HG03442 (cell line): Measurements from ENCODE around the gene ANO1.

Source experiments
- ATAC-seq: cut with Tn5 transposase; IDR thresholded peaks from one replicate; pipeline ENCODE4 v1.9.1; 2021; ENCODE audit warnings: mild to moderate bottlenecking, moderate library complexity; ENCODE audit not compliant: unreplicated experiment

ANO1 gene

DNA sequence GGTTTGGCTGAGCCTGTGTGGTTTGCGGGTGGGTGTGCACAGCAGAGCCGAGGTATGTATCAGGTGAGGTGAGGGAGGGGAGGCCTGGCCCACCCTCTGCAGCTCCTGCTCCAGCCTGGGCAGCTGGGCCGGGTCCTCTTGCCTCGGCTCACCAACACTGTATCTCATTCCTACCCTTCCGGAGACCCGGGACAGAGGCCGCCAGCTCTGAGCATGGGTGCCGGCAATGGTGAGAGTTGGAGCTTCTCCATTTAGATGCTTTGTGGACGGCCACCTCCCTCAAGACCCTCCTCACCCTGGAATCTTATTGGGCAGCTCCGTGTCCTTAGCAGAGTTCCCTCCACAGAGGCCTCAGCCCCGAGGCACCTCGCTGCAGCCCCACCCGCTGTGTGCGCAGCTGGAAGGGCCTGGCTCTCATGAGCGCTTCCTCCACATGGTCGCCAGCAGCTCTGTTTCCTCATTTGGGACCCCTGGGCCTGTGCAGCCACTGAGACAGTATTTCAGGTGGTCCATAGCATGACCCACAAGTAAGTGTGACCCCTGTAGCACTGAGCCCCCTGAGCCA is 55.7 kb downstream of the ANO1 start:
- no peak for ATAC-seq

DNA sequence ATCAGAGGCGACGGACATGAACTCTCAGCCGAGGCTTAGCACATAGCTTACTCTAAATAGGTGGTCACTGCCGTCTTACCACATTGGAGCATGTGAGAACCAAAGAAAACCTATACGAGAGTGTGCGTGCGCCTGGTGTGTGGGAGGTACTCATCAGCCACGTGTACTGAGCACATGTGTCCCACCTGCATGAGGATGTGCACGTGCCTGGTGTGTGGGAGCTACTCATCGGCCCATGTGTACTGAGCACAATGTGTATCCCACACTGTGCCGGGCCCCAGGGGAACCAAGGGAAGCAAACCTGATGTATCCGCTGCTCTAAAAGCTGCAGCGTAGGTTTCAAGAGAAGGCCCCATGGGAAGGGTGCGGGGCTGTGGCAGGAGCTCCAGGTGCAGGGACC is 56.4 kb downstream of the ANO1 start:
- ATAC-seq: no peak

DNA sequence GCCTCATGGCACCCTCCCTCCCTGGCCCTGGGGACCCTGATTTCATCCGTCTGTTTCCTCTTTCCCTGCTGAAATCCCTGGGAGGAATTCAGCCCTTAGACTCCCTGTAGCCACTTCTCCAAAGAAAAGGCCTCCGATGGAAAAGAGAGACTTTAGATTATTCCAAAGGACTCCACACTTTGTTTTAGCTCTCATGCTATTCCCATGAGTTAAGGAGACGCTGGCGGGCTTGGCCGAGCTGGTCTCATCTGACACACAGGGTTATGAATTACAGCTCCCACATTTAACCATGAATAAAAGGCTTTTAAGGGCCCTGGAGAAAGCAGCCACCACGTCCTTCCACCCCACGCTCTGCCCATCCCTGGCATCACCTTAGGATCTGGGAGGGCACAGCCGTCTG is 57.0 kb downstream of the ANO1 start:
- ATAC-seq: no peak

DNA sequence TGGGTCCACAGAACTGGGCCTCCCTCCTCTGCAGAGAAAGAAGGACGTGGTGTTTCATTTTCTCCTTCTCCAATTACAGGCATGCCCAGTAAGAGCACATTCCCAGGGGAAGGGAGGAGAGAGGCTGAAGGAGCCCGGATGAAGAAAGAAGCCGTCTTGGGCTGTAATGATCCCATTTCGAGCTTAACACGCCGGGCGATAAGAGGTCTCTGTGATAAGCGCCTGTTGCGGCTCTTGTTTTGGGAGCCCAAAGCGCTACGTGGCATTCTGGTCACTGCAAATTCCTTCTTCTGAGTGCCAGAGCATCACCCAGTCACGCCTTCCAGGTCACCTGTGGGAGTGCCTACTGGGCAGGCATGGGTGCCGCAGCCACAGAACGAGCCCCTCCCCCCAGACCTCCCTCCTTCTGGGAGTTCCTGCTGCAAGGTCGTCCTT is 57.5 kb downstream of the ANO1 start:
- ATAC-seq: no peak

DNA sequence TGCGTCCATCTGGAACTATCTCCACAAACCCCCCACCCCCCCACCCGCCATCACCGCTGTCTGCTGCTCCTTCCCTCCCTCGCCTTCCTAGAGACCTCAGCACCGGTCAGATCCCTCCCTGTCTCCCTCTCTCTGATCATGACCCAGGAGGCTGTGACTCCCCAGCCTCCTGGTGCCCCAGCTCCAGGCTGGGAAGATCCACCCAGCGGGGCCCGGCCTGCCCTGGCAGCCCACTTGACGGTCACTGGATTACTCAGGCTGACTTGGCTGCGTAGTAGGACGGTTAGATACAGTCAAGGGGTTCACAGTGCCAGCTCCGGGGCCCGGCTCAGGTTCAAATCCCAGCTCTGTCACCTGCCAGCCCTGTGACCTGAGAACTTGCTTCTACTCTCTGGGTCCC is 59.3 kb downstream of the ANO1 start:
- no peak for ATAC-seq

DNA sequence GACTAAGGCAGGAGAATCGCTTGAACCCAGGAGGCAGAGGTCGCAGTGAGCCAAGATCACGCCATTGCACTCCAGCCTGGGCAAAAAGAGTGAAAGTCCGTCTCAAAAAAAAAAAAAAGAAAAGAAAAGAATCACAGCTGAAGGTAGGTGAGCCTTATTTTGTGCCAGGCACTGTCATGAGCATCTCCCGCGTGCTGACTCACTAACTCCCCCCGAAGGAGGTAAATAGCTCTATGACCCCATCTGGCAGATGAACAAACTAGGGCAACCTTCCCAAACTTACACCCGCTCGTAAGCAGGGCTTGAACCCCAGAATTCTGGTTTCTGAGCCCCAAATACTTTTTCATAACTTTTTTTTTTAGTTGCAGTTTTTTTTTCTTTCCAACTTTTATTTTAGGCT is 60.3 kb downstream of the ANO1 start:
- no peak for ATAC-seq

DNA sequence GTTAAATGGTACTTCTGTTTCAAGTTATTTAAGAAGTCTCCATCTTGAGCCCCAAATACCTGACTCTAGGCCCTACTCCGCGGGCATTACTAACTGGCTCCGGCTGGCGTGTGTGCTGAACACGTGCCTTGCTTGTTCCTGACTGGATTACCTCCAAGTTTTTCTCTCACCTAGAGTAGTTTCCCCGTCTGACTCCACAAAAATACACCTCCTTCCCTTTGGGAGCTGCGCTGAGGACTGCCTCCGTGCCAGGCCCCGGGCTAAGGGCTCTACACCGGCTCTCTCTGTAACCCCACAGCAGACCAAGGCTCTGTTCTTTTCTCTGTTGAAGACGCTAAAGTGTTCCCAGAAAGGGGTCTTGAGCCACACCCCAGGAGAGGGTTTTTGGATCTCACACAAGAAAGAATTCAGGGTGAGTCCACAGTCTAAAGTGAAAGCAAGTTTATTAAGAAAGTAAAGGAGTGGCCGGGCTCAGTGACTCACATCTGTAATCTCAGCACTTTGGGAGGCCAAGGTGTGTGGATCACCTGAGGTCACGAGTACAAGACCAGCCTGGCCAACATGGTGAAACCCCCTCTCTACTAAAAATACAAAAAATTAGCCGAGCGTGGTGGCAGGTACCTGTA is 61.8 kb downstream of the ANO1 start:
- no peak for ATAC-seq

DNA sequence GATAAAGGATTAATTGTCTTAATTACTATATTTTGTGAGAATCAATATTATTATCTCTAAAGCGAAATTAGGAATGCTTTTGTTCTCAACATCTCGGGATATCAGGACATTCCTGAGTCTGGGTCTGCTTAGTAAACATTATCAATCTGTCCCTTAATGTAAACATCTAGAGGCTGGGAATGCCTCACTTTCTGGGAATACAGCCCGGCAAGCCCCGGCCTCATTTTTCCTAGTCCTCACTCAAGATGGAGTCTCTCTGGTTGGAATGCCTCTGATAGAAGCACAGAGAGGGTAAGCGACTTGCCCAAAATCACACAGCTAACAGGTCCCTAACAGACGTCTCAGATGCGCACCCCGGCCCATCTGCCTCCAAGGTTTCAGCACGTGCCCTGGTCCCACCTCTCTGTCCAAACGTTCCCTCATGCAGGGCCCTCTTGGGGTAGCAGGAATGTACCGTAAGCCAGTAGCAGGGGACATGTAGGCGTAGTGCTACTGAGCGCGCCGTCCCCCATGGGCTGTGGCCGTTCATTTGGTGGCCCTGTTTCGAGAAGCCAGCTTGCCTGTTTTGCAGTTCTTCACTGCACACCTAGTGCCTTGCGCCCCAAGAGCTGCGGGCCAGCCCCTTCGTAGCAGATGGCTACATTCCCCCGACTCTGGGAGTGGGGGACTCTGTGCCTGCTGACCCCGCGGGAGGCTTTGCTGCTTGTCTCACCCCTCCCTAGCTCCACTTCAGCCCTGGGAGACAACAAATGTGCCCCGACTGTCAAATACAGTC is 62.8 kb downstream of the ANO1 start:
- no peak for ATAC-seq

DNA sequence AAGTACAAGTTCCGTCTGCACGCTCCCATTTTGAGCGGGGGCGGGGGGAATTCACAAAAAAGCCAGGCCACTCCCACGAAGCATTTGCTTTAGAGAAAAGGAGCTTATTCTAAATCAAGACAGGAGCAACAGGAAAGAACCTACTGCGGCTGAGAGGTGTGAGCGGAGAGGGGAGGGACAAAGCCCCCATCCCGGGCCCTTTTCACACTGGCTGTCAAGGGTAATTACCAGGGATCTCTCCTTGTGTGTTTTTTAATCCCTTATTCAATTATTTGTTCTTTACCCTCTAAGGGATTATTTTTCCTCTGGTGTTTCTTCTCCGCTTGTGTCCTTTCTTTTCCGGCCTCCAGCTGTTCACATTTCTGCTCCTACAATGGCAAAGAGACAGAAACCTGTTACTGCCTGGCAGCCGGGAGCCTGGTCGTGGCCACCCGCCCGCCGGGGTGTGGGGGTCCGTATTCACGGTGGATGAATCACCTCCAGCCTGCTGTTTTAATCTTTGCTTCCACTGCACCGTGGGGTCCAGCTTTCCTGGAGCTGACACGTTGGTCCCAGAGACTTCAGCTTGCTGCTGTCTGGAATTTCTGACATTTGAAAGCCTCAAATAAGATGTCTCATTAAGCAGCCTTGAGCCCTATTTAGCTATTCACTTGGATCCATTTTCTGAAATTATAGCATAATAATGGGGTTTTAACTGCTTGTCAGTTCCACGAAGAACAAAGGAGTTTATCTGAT is 63.5 kb downstream of the ANO1 start:
- no peak for ATAC-seq

DNA sequence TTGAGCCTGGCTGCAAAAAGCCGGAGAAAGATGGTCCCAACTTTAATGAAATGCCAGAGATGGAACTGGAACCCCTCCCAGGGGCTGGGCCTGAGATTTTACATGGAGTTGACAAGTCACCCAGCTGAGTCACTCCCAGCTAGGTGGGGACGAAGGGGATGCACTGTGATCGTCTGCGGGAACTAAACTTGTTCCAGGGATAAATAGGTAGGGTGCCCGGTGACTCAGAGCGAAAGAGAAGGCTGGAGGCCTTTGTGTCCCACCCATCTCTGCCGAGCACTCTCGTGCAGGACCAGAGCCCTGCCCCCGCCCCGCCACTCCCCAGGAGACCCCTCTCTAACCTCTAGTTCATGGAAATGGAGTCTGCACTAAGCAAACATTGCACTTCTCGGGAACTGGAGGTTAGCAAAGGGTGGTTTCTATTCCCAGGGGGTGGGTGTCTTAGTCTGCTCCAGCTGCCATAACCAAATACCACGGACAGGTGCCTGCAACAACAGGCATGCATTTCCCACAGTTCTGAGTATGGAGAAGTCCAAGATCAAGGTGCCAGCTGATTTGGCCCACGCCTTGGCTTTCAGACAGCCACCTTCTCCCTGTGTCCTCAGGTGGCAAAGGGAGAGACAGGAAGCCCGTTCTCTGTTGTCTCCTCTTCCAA is 64.2 kb downstream of the ANO1 start:
- no peak for ATAC-seq

DNA sequence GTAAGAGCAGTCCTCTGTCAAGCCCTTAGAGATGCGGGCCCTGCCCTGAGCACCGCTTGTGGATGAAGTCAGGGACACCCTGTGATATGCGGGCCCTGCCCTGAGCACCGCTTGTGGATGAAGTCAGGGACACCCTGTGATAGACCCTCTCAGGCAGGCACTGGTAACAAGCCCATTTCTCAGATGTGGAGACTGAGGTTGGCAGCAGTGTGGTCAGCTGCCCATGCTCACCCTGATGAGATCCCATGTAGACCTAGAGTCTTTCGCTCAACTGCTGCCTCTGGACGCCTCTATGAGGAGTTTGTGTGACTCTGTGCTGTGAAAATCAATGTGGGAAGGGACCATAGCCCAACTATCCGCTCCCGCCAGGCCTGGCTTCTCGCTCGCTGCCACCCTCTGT is 66.1 kb downstream of the ANO1 start:
- no peak for ATAC-seq

DNA sequence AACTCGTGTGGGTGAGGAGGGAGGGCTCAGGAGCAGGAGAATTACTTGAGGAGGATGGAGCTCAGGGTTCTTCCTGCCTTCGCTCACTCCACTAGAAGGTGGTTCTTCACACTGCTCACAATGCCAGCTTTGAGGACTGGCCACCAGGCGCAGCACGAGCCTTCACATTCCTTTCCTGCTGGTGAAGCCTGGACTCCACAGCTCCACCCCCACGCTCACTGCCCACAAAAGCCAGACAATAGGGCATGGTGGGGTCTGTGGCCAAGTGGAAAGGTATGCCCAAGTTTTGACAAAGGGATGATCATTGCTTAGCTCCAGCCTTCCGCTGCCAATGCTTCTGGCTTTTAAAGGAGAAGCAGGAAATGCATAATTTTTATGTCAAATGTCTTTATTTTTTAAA is 67.0 kb downstream of the ANO1 start:
- no peak for ATAC-seq

DNA sequence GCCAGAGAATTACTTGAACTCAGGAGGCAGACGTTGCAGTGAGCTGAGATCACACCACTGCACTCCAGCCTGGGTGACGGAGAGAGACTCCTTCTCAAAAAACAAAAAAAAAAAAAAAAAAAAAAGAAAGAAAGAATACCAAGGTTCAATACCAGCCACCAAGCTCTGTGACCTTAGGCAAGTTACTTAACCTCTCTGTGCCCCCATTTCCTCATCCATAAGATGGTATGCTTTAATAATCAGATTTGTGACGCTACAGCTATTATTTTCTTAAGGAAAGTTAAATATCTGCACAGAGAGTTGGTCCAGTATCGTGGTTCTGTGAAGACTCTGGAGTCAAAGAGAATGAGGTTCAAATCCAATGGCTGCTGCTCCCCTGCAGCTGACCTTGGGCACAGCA is 67.7 kb downstream of the ANO1 start:
- ATAC-seq: no peak

DNA sequence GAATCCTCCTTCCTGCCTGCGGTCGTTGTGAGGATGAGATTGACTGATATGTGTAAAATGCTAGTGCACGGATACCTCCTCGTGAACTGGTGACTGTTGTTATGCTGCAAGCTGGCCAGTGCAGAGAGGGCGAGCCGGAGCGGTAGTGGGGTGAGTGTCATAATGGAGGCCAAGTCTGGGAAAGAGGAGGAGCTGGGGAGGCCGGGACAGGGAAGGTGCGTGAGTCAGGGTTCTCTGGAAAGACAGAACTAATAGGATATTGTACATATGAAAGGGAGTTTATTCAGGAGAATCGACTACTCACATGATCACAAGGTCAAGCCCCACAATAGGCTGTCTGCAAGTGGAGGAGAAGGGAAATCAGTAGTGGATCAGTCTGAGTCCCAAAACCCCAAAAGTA is 68.2 kb downstream of the ANO1 start:
- ATAC-seq: no peak

DNA sequence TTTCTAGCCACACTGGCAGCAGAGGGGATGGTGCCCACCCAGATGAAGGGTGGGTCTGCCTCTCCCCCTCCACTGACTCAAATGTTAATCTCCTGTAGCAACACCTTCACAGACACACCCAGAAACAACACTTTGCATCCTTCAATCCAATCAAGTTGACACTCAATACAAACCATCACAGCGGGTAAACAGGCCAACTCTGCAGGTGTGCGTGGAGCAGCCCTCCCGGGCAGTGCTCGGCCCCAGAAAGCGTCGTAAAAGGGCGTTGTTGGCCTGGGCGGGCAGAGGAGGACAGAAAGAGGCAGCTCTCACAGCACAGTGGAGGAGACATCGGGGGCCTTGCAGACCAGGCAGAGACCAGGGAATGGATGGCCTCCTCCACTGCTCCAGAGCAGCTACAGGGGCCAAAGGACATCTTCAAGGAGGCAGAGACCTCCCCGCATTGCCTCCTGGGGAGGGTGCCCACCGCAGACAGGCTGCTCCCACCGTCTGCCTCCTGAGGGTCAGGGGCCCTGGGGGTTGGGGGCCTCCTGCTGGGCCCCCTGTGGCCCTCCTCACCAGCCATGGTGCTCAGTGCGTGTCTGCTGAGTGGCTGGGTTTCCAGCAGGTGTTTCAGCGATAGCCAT is 68.9 kb downstream of the ANO1 start:
- ATAC-seq: no peak

DNA sequence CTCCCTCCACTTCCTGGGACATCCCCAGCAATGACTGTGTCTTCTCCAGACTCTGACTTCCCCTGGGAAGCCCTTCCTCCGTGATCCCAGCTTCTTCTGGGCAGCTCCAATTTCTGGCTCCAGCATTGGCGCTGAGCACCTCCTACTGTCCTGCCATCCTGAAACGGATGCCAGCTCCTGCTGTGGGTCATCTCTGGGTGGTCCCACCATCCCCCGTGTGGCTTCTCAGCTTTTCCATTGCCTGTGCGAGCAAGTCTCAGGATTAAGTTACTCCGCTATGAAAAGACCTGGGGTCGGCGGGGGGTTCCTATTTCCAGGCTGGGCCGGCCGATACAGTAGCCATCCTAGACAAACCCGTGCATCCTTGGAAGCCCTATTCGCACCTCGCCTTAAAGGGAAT is 69.6 kb downstream of the ANO1 start:
- ATAC-seq: no peak

DNA sequence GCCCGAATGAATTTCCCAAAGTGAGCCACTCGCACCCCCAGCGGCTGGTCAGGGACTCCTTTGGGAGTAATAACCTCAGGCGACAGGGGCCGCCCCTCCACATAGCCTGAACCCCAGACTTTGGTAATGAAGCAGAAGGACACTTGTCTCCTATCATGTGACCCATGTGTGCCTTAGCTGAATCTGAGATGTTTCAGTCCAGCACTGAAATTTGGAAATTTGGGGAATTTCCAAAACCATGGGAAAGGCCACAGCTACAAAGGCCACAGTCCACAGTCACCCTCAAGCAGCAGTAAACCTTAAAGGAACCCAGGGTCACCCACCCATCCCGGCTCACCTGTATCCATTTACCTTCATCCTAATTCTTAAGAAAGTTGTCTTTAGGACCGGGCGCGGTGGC is 73.6 kb downstream of the ANO1 start:
- no peak for ATAC-seq

DNA sequence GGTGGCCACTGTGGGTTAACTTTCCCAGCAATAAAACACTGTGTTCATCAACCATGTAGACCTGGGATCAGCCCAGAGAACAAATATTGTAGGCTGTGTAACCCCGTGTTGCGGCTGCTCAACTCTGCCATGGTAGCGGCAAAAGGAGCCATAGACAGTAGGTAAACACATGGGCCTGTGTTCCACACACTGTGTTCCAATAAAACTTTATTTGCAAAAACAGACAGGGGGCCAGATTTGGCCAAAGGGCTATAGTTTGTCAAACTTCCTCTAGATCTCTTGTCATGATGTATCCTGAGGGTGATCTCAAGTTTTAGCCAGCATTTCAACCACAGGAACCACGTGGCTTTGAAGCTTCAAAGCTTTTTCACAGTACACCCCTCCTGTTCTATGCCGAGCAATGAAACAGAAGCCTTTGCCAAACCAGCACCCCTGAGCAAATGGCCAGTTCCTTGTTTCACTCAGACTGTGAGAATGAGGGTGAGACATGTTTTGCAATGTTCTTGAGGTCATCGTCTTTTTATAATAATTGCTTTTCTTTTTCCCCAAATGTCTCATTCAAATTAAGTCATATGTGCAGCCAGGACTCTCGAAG is 75.1 kb downstream of the ANO1 start:
- no peak for ATAC-seq

DNA sequence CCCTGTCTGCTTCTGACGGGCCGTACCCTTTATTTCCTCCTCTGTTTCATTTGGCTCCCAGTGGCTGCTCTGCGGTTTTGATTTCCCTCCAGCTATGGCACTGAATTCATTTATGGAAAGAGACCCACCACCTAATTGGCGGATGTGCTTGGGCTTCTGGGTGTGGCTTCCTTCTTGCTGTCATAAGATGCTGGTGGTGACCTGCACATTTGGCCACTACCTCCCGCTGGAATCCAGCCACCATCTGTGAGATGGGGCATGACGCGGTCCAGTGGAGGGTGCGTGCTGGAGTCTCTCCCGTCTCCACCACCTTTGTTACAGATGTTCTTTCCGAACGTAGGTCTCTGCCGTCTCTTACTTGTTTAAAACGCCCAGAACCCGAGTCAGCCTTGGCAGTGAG is 77.3 kb downstream of the ANO1 start:
- ATAC-seq: no peak

DNA sequence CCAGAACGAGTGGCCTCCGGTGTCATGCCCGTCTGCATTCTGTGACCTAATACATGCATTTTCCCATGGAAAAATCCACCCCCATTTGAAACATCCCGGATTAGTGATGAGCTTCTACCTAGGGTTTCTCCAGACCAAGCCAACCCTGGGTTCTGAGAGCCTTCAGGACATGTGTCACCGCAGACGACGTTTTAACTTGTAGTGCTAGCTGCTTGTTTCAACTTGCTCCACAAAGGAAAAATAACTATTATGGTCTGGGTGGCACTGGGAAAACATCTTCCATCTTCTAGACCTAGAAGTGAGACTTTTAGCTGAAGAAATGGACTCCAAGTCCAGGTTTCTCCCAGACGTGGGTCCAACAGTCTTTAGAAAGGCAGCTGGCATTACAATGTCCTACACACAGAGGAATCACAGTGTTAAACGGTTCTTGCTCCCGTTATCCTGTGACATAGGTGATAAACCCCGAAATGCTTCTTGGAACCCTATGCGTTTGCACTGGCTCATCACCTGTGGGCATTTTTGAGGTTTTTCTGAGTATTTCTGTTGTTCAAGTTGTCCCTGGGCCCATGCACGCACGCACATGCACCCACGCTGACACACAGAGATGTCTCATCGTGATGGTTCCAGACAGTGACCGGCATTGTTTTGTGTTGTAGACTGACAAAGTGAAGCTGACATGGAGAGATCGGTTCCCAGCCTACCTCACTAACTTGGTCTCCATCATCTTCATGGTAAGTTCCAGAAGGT is 78.3 kb downstream of the ANO1 start:
- ATAC-seq: no peak
